Right lung (tissue), 5 donors: ENCODE measurements around the gene PROZ. TPM values are rescaled to one million over a fixed set of nuclear protein-coding genes. Genes with fewer than 3 reads are reported as not detected.

Source experiments
- DNase-seq, 2 donors: peaks; one replicate each; pipeline ENCODE4 v3.0.0-alpha.2; 2013
- polyA plus RNA-seq, 5 donors: library from polyadenylated mRNA; unstranded; fragments of 120-200 nt; gene quantifications; one replicate each; pipeline versions ENCODE4 v1.2.1 to v1.2.3, GENCODE V29; 2013; ENCODE audit warnings: inconsistent platforms in 1 of 5, low replicate concordance in 1 of 5; ENCODE audit not compliant: insufficient read length in 5 of 5, insufficient read depth in 1 of 5

The PROZ gene
- polyA plus RNA-seq, 5 donors: 0.13 to 0.67 (median 0.42) TPM

DNA sequence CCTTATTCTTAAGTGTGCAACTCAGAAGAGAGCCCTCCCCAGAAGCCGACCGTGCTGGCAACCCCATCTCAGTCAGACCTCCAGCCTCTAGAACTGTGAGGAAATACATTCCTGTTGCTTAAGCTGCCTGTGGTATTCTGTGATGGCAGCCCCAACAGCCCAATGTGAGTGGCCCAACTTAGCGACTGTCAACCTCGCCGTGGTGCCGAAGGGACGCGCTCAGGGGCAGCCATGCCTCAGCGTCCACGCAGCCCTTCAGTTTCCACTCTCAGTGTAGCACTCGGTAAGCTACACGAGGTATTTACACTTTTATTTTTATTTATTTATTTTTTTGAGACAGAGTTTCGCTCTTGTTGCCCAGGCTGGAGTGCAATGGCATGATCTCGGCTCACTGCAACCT, 18.4 kb downstream of the PROZ start:
- DNase-seq: no peak

- no peak for DNase-seq
Observed at GRCh38 chr13:113178070-113178895, 19.8 kb downstream of the PROZ start.

DNA sequence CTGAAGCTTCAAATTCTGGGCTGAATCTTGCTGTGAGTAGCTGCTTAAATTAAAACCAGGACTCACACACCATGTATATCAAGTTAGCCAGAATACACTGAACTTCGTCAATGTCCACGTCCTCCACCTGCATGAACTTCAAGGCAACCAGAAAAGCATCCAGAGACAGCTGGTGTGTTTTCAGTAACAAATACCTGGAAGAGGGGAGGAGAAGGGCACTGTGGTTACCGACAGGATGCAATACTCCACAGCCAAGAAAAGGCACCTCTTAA, 20.4 kb downstream of the PROZ start:
- no peak for DNase-seq

DNA sequence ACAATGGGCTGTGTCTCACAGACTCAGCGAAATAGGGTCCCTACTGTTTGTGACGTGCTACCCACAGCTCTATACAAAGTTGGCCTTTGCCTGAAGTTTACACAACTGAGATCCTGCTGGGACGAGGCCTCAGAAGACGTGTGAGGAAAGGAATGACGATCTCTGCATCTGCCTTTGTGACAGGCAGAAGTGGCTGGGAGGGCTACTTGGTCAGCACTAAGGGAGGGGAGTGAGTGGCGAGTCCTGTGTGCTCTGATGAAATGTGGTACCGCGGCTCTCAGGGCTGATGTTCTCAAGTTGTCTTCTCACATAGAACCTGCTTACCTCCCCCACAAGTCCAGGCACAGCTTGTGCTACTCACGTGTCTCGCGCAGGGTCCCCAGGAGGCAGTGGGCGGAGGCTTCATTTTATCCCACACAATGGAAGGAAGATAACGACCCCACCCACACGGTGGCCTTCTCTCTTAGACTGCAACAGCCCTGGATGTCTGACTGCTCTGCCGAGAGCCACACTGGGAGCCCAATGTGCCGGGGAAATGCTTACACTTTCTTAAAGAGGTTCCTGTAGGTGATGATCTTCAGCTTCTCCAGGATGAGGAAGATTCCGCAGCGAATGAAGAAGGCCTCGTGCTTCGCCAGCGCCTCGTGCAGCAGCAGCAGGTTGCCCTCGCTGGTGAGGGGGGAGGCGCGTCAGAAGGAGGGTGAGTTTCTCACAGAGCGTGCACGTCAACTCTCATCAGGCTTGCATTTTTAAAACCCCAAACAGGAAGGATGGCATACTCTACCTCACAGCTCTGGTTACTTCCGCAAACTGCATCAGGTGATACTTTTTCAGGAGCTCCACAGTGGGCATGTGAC, 21.2 kb downstream of the PROZ start:
- no peak for DNase-seq

DNA sequence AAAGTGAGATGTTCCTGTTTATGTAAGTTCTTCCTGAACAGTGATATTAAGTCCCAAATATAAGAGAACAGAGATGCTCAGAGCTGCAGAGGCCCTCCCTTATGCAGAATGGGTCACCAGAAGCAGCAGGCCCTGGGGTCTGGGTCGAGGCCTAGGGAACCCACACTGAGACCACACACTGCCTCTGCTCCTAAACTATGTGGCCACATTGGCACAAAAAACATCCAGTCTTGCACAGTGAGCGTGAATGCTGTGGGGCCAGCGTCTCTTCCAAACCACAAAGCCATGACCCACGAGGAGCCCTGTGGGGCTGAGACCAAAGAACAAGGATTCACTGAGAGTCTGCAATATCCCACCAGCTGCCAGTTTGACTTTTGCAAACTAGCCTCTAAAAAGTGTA, 23.6 kb downstream of the PROZ start:
- no peak for DNase-seq

GRCh38 chr13:113183450-113184129, 25.1 kb downstream of the PROZ start:
- no peak for DNase-seq

DNA sequence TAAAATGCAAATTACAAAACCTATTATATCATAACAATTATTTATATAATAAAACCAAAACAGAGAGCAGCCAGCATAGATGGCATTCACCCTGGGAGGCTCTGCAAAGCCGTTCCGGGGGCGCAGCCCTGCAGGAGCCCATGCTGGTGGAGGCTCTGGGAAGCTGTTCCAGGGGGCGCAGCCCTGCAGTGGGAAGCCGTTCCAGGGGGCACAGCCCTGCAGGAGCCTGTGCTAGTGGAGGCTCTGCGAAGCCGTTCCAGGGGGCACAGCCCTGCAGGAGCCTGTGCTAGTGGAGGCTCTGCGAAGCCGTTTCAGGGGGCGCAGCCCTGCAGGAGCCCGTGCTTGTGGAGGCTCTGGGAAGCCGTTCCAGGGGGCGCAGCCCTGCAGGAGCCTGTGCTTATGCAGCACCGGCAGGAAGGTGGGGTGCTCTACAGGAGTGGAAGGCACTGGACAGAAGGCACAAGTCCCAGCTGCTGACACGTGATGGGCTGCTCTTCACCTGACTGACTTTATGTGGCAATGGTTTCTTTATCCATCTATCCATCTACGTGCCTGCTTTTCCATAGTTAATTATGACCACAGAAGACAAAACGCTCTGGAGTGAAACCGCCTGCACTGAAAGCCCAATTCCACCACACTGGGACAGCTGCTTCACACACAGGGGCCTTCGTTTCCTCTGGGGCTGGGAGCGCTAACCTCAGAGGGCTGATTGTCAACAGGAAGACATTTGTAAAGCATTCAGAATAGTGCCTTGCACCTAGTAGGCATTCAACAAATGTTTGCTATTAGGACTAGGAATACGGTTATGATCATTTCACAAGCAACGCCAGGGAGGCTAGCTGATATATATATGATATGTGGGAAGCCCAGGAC, 26.4 kb downstream of the PROZ start:
- no peak for DNase-seq

DNA sequence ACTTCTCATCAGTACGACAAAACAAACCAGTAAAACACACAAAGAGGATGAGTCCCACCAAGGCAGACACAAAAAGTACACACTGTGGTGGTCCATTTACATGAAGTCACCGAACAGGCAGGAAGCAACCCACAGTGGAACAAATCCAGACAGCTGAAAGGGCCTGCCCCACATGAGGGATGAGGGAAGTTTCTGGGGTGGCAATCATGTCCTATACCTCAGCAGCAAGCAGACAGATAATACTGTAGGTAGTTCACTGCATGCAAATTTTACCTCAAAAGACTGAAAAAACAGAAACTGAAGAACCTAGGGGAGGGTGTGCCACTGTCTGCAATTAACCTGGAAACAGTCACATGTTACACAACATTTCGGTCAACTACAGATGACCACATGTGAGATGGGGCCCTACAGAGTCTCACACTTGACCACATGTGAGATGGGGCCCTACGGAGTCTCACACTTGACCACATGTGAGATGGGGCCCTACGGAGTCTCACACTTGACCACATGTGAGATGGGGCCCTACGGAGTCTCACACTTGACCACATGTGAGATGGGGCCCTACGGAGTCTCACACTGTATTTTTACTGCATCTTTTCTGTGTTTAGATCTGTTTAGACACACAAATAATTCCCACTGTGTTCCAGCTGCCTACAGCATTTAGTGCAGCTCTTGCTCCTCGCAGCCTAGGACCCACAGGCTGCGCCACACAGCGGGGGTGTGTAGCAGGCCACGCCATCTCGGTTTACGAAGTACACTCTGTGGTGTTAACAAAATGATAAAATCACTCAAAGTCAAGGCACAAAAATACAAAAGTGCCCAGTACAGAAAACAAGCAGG, 27.8 kb downstream of the PROZ start:
- no peak for DNase-seq

DNA sequence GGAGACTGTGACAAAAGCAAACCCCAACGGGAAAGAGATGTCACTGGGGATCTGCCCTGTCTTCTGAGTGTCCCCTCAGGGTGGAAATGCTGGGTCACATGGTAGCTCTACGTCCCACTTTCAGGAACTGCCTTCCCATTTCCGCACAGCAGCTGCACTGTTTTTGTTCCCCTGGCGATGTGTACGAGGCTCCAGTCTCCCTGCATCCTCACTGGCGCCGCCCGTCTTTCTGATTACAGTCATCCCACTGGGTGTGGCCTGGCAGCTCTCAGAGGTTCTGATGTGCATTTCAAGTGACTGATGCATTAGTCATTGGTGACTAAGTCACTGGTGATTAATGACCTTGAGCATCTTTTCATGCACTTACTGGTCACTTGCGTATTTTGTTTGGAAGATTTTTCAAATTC, 28.8 kb downstream of the PROZ start:
- no peak for DNase-seq

DNA sequence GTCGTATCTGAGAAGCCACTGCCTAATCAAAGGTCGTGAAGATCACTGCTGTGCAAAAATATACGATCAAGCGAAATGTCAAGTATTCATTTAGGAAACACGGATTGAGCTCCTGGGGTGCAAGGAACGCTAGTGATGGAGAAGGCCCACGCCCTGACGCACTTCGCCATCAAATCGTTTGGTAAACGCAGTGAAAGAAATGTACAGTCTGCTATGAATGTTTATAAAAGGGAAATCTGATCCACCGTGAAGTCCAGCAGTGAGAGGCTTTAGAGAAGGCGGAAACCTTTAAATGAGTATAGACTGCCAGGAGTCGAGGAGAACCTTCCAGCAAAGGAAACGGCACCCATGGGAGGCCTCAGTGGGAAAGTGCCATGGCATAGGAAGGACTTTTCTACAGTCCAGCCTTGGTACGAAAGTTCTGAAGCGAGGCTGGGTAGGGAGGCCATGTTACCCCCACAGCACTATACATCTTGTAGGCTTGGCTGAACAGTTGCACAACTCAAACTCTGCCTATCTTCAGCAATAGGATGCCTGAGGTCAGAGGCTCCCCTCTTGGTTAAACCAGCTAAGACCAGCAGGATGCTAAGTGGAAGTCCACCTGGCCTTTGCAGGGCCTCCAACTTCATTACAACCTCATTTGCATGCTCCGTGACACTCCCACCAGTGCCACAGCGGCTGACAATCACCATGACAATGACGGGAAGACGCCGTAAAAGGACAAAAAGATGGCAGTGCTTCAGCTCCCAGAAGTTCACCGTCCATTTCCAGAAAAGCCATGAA, 29.6 kb downstream of the PROZ start:
- DNase-seq: no peak

DNA sequence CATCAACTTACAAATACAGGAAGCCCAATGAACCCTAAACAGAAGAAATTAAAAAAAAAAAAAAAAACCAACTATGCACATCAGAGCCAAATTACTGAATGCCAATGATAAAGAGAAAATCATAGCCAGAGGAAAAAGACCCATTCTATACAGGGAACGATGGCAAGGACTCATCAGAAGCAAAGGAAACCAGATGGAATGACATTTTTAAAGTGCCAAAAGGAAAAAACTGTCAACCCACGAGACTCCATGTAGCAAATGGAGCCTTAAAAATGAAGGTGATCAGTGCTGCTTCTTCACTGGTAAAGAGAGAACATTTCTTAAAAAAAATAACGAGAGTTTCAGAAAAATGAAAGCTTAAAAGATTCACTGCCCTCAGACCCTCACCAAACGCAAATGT, 31.7 kb downstream of the PROZ start:
- no peak for DNase-seq

- DNase-seq: no peak
Observed at GRCh38 chr13:113192279-113192678, 33.8 kb downstream of the PROZ start.

DNA sequence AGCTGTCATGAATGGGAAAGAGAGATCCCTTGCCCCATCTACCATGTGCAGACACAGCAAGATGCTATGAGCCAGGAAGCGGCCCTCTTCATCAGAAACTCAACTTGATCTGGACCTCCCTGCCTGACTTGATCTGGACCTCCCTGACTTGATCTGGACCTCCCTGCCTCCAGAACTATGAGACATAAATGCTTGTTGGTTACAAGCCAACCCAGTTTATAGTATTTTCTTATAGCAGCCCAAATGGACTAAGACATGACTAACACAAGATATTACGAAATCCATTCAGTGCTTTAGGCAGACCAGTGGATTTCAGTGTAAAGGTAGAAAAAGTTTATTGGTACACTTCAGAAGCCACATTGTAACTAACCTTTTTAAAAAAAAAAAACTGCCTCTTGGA, 34.5 kb downstream of the PROZ start:
- no peak for DNase-seq

DNA sequence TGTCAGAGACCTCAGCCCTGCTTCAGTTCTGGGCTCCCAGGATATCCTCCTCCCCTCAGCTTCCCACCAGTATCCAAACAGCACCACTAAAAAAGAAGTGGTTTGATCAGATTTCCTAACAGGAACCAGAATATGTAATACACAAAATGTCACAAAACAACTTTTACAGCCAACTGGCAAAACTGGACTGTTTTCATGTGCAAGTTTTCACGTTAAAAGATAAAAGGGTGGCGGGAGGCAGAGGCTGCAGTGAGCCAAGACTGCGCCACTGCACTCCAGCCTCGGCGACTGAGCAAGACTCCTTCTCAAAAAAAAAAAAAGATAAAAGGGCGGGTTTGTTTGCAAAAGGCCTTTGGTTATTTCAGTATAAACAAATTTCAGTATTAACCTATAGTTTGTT, 36.9 kb downstream of the PROZ start:
- no peak for DNase-seq

- no peak for DNase-seq
Observed at GRCh38 chr13:113196970-113197737, 38.7 kb downstream of the PROZ start.

DNA sequence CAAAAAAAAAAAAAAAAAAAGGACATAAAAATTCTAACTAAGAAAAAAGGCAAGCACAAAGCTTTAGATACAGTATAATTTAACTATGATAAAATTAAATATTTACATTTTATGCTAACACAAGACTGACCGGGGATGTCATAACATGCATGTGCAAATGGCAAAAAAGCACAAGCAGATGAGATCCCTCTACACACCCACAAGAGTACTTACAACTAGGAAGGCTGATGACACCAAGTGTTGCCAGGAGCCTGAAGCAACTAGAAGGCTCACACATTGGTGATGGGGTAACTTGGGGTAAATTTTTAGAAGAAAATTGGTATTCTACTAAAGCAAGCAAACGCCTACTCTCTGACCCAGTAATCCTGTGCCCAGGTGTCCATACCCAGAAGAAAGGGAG, 43.4 kb downstream of the PROZ start:
- no peak for DNase-seq

- no peak for DNase-seq
Observed at GRCh38 chr13:113202912-113203311, 44.5 kb downstream of the PROZ start.

DNA sequence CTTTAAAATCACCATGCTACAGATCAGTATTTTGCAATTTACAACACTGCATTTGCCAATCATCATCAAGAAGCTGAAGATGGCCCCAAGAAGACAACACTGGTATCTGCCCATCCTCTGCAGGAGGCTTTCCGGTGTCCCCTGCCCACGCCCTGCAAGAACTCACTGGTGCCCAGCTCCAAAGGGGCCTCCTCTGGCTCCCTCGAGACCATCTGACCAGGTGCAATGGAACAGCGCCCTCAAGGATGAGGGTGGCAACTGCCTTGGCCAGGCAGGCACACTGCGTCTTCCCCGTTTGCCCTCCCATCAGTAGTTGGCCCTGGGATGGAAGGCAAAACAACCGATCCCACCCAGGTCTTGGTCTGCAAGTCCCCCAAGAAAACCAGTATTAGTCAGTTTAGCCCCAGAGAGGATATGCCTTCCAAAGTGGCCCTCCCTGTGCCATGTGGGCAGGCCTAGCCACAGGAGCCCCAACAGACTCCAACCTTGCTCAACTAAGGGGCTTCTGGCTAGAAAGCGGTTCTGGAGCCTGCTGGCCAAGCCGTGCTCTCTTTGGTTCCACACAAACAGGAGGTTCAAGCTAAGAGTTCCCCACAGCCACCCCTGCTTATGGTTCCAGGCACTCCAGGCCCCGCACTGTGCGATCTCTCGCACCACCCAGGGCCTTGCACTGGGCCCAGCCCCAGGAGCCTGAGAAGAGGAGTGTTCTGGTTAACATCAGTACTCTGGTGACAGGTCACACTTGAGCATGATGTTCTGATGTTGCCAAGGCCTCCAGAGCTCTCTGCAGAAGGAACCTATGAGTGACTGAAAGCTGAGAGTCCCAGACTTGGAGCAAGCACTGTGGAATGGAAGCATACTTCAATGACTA, 45.3 kb downstream of the PROZ start:
- DNase-seq: no peak
